CD4-positive, alpha-beta T cell treated with Interleukin-1 beta for 1 hour (primary cell): ENCODE measurements around the gene NPIPB2.
A peak's percentile ranks its signal among the peaks of the same experiment; 100 is the strongest.
"Not testable (repeated sequence)": the region's sequence is repeated elsewhere in the genome, so short reads cannot be mapped to it uniquely, and the experiment has no call there.

Source experiments
- DNase-seq, 2 donors: peaks; one replicate each; pipeline ENCODE4 v3.0.0-alpha.2; 2020 to 2022

Gene NPIPB2

DNA sequence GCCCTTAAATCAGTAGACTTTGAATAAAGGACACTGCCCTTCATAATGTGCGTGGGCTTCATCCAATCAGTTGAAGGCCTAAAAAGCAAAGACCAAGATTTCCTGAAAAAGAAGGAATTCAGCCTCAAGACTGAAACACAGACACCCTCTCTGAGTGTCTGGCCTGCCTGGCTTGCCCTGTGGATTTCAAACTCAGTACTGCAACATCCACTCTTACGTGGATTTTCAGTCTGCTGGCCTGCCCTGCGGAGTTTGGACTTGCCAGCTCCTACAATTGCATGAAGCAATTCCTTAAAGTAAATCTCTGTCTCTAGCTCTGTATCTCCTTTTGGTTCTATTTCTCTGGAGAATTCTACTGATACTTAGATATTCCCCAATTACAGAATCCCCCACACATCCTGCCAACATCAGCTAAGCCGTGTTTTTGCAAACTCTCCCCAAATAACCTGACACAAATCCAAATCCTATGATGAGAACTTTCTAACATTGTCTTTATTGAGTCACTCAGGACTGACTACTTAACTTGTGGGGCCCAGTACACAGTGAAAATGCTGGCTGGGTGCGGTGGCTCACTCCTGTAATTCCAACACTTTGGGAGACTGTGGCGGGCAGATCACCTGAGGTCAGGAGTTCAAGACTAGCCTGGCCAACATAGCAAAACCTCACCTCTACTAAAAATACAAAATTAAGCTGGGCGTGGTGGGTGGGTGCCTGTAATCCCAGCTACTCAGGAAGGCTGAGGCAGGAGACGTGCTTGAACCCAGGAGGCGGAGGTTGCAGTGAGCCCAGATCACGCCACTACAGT is 15.9 kb upstream of the NPIPB2 start:
- DNase-seq = no peak

- DNase-seq = no peak
Observed at GRCh38 chr16:11956558-11956957, 14.7 kb upstream of the NPIPB2 start.

- DNase-seq = no peak
Observed at GRCh38 chr16:11955713-11956123, 13.9 kb upstream of the NPIPB2 start.

DNA sequence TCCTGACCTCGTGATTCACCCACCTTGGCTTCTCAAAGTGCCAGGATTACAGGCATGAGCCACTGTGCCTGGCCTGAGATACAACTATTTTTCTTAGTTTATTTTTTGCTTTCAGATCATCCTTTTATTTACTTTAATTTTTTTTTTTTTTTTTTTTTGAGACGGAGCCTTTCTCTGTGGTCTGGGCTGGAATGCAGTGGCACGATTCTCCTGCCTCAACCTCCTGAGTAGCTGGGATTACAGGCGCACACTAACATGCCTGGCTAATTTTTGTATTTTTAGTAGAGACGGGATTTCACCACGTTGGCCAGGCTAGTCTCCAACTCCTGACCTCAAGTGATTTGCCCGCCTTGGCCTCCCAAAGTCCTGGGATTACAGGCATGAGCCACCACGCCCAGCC is 11.7 kb upstream of the NPIPB2 start:
- not testable (repeated sequence) for DNase-seq

- no peak for DNase-seq
Observed at GRCh38 chr16:11950388-11950787, 8.5 kb upstream of the NPIPB2 start.

DNA sequence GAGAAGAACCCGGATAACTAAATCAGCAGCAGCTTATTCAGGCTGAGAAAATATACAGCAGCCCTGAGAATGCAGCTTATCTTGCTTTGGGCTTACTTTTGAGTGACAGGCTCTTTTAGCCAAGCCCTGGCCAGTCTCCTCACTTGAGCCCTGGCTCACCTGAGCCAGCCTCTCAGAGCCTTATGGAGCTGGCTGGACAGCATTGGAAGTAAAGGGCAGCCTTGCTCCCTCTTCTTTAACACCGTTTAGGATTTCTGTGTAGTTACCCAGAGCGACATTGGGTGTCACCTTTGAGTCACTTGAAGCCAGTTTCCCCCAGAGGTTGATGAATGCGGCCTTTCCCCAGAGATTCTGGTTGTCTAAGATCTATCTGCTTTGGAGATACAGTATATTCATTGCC is 7.7 kb upstream of the NPIPB2 start:
- peak; percentile 13 to 27 for DNase-seq

- no peak for DNase-seq
Observed at GRCh38 chr16:11948819-11949218, 7.0 kb upstream of the NPIPB2 start.

DNA sequence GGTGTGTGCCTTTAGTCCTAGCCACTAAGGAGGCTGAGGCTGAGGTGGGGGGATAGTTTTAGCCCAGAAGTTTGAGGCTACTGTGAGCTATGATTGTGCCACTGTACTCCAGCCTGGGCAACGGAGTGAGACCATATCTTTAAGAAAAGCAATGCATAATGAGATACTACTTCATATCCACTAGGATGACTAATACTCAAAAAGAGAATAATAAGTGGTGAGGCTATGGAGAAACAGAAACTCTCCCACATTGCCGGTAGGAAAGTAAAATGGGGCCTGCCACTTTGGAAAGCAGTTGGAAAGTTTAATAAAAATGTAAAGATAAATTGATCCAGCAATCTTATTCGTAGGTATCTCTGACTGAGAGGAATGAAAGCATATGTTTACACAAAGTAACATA is 4.6 kb upstream of the NPIPB2 start:
- DNase-seq = no peak

GRCh38 chr16:11927350-11927749 is 14.5 kb downstream of the NPIPB2 start:
- DNase-seq = not testable (repeated sequence)

DNA sequence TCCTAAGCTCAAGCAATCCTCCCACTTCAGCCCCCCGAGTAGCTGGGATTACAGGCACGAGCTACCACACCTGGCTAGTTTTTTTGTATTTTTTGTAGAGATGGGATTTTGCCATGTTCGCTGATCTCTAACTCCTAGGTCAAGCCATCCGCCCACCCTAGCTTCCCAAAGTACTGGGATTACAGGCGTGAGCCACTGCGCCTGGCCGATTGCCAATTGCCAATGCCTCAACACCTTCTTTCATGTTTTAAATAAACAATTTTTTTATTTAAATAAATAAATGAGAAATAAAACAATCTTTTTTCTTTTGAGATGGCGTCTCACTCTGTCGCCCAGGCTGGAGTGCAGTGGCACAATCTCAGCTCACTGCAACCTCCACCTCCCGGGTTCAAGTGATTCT is 17.8 kb downstream of the NPIPB2 start:
- DNase-seq = not testable (repeated sequence)

DNA sequence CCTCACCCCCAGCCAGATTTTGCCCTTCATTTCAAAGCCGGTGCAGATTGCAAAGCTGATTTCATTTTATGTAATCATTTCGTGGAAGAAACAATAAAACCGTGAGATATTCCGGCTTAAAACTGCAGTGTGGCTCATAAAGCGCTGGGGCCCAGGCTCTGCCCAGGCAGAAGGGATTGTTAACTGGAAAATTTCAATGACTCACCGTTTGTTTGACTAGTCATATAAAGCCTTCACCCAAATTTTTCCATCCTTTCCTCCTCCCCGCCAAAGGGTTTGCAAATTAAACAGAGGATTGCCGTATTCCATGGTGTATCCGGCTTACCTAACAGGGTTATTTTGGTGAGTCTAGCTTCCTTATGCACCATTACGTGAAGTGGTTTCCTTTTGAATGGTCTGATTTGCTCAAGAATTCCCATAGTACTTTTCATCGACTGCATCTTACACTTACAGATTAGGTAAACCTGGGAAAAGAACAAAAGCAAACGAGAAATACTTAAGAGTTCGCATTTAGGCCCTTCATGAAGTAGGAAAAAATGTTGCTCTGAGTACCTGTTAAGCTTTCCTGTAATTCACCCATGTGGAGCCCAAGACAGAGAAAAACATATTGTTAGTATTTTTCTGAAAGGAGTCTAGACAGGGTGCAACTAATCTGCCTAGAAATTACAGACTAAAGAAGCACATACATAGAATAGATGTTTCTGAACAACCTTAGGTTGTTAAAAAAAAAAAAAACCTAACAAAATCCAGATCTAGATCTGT is 25.1 kb downstream of the NPIPB2 start:
- DNase-seq = no peak

GRCh38 chr16:11915644-11916523 is 26.0 kb downstream of the NPIPB2 start, which contains the start of gene GSPT1:
GSPT1 (minus strand) TSS chr16:11915956; CDS start chr16:11915720, 236 bp downstream.
- peak; percentile 99 for DNase-seq

DNA sequence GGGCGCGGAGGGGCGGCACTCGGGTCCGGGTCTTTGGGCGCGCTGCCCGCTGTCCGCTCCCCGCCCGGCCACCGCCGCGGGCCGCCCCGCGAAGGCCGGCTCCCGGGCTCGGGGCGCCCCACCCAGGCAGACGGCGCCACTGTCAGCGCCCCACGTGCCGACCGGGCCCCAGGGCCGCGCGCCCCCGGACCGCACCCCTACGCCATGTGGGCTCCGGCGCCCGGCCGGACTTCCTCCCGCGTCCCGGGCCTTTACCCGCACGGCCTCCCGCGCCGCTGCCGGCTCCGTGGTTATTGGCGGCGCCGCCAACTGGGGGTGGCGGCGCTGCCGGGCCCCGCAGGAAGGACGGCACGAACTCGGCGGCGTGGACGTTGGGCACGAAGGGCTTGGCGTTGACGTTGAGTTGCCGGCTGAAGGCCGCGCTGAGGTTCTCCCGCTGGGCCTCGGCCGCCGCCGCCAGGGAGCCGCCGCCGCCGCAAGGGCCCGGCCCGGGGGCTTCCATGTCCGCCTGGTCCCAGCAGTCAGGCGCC is 26.7 kb downstream of the NPIPB2 start:
- peak in 1 of 2 donors; percentile 36 for DNase-seq

- DNase-seq = peak; percentile 25 to 49
Observed at GRCh38 chr16:11914210-11915113, 27.4 kb downstream of the NPIPB2 start.

DNA sequence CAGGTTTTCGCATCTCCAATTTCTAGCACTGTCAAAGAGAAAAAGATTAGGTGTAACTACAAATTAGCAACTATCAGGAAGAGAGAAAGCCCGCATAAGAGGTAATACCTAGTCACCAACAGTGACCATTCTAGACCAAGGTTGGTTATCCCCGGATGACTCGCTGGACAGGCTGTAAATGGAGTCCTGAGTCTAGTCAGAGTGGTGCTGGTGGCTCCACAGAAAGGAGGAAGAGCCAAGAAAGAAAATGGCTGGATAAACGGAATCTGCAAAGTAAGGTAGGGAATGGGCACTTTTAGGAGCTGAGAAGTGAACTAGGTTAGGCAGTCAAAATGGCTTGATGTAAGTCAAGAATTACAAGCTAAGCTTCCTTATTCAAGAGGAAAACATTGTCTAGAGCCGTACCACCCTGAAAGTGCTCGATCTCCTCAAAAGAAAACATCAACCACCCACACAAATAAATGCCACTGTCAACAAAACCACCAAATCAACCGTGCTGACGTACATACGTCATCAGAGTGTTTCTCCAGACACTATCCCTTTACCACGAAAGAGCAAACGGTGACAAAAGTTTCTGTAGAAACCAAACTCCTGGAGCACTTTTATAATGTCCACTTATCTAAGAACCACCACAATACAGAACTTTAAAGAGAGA is 28.3 kb downstream of the NPIPB2 start:
- peak; percentile 62 to 68 for DNase-seq

GRCh38 chr16:11909653-11910545 is 31.9 kb downstream of the NPIPB2 start:
- DNase-seq = no peak

GRCh38 chr16:11907160-11907970 is 34.5 kb downstream of the NPIPB2 start:
- DNase-seq = no peak

- no peak for DNase-seq
Observed at GRCh38 chr16:11903906-11904305, 37.9 kb downstream of the NPIPB2 start.

GRCh38 chr16:11901091-11901490 is 40.8 kb downstream of the NPIPB2 start:
- DNase-seq = no peak
